Liver (tissue), 9 donors: ENCODE results near the gene SLC38A3. TPM values are rescaled to one million over a fixed set of nuclear protein-coding genes. Genes with fewer than 3 reads are reported as not detected.
A peak's percentile ranks its signal among the peaks of the same experiment; 100 is the strongest.

ENCODE experiments used
- DNase-seq: peaks from one replicate; pipeline ENCODE4 v3.0.0-alpha.2; 2017; ENCODE audit warnings: low spot score
- H3K27ac ChIP-seq, 2 donors: one replicate each; pipeline ENCODE4 v1.7.0; 2013; ENCODE audit warnings: inconsistent platforms in 2 of 2, low read length in 2 of 2, control low read depth in 1 of 2, low read depth in 1 of 2, mild to moderate bottlenecking in 1 of 2
- H3K27me3 ChIP-seq, 4 donors: one replicate each; pipeline versions ENCODE4 v1.6.1 to v1.7.0; 2013; ENCODE audit warnings: low read length in 3 of 4, inconsistent platforms in 1 of 4, mild to moderate bottlenecking in 1 of 4, moderate library complexity in 1 of 4; ENCODE audit not compliant: control insufficient read depth in 4 of 4, insufficient read depth in 4 of 4
- H3K36me3 ChIP-seq, 4 donors: one replicate each; pipeline versions ENCODE4 v1.6.1 to v1.7.0; 2013; ENCODE audit warnings: low read length in 3 of 4, mild to moderate bottlenecking in 3 of 4, low read depth in 1 of 4, moderate library complexity in 1 of 4; ENCODE audit not compliant: control insufficient read depth in 4 of 4, insufficient read depth in 3 of 4
- H3K4me1 ChIP-seq, 4 donors: one replicate each; pipeline versions ENCODE4 v1.6.1 to v1.7.0; 2013; ENCODE audit warnings: low read length in 3 of 4, mild to moderate bottlenecking in 3 of 4, moderate library complexity in 1 of 4; ENCODE audit not compliant: control insufficient read depth in 4 of 4, insufficient read depth in 4 of 4
- H3K4me3 ChIP-seq, 3 donors: one replicate each; pipeline versions ENCODE4 v1.6.1 to v1.7.0; 2013; ENCODE audit warnings: low read length in 3 of 3, control low read depth in 1 of 3, low read depth in 1 of 3, mild to moderate bottlenecking in 1 of 3
- H3K9ac ChIP-seq, 2 donors: one replicate each; pipeline ENCODE4 v1.7.0; 2013; ENCODE audit warnings: low read length in 2 of 2, mild to moderate bottlenecking in 2 of 2, moderate library complexity in 2 of 2, control low read depth in 1 of 2, low read depth in 1 of 2
- H3K9me3 ChIP-seq, 4 donors: one replicate each; pipeline versions ENCODE4 v1.6.1 to v1.7.0; 2013; ENCODE audit warnings: low read length in 3 of 4; ENCODE audit not compliant: control insufficient read depth in 4 of 4
- EGR1 ChIP-seq, 2 donors: IDR thresholded peaks; 2 replicates each; pipeline ENCODE4 v1.6.1; 2016 to 2018; ENCODE audit warnings: antibody characterized with exemption in 2 of 2, low read depth in 2 of 2
- FOXA1 ChIP-seq: IDR thresholded peaks from 2 replicates; pipeline ENCODE4 v1.6.1; 2016; ENCODE audit warnings: antibody characterized with exemption
- FOXA2 ChIP-seq: IDR thresholded peaks from 2 replicates; pipeline ENCODE4 v1.6.1; 2016; ENCODE audit warnings: antibody characterized with exemption
- GABPA ChIP-seq, 2 donors: IDR thresholded peaks in 1 of 2; conservative IDR thresholded peaks in 1 of 2; 2 replicates each; pipeline ENCODE4 v1.6.1; 2016; ENCODE audit warnings: antibody characterized with exemption in 2 of 2, mild to moderate bottlenecking in 1 of 2, moderate library complexity in 1 of 2
- HNF4A ChIP-seq, 2 donors: conservative IDR thresholded peaks; 2 replicates each; pipeline ENCODE4 v1.6.1; 2016; ENCODE audit warnings: antibody characterized with exemption in 2 of 2, mild to moderate bottlenecking in 2 of 2
- HNF4G ChIP-seq: IDR thresholded peaks from 2 replicates; pipeline ENCODE4 v1.6.1; 2016; ENCODE audit warnings: antibody characterized with exemption
- JUND ChIP-seq, 2 donors: IDR thresholded peaks; 2 replicates each; pipeline ENCODE4 v1.6.1; 2016; ENCODE audit warnings: antibody characterized with exemption in 2 of 2
- NR2F2 ChIP-seq: IDR thresholded peaks from 2 replicates; pipeline ENCODE4 v1.6.1; 2016; ENCODE audit warnings: antibody characterized with exemption
- RAD21 ChIP-seq, 2 donors: IDR thresholded peaks; 2 replicates each; pipeline ENCODE4 v1.6.1; 2016; ENCODE audit warnings: antibody characterized with exemption in 2 of 2, mild to moderate bottlenecking in 2 of 2
- REST ChIP-seq: IDR thresholded peaks from 2 replicates; pipeline ENCODE4 v1.6.1; 2016; ENCODE audit warnings: antibody characterized with exemption, mild to moderate bottlenecking
- RXRA ChIP-seq, 2 donors: IDR thresholded peaks; 2 replicates each; pipeline ENCODE4 v1.6.1; 2017 to 2018; ENCODE audit warnings: antibody characterized with exemption in 2 of 2, mild to moderate bottlenecking in 1 of 2
- SP1 ChIP-seq: IDR thresholded peaks from 2 replicates; pipeline ENCODE4 v1.6.1; 2018; ENCODE audit warnings: antibody characterized with exemption, mild to moderate bottlenecking
- TAF1 ChIP-seq: conservative IDR thresholded peaks from 2 replicates; pipeline ENCODE4 v1.6.1; 2016; ENCODE audit warnings: antibody characterized with exemption, mild to moderate bottlenecking
- YY1 ChIP-seq: IDR thresholded peaks from 2 replicates; pipeline ENCODE4 v1.6.1; 2016; ENCODE audit warnings: antibody characterized with exemption, mild to moderate bottlenecking
- ZBTB33 ChIP-seq: IDR thresholded peaks from 2 replicates; pipeline ENCODE4 v1.6.1; 2016; ENCODE audit warnings: antibody characterized with exemption
- WGBS: extraction: QIAGEN DNeasy Blood & Tissue Kit; methylation state at CpG from one replicate; pipeline ENCODE4 v1.1.7; 2013; 5-methylcytosine and 5-hydroxymethylcytosine counted together
- polyA plus RNA-seq, 2 donors: library from polyadenylated mRNA; stranded (reverse) in 1 of 2; unstranded in 1 of 2; fragments of 200-250 nt in 1 of 2; fragments of >200 nt in 1 of 2; fragmentation: Nextera tagmentation in 1 of 2; extraction: Ambion mirVana in 1 of 2; gene quantifications; one replicate each; pipeline versions ENCODE4 v1.2.1 to v1.2.3, GENCODE V29; 2013 to 2015
- total RNA-seq, 2 donors: library from RNA; depleted of rRNA; stranded (reverse); fragments of >200 nt; gene quantifications; one replicate each; pipeline ENCODE4 v1.2.3, GENCODE V29; 2014
- TF ChIP-seq, protein P1 (sequence below): IDR thresholded peaks from 2 replicates; pipeline ENCODE4 v1.6.1; 2016; ENCODE audit warnings: antibody characterized with exemption
- TF ChIP-seq, protein P2 (sequence below): IDR thresholded peaks from 2 replicates; pipeline ENCODE4 v1.6.1; 2016; ENCODE audit warnings: antibody characterized with exemption
- donor health status: healthy.
- donor health status: healthy.
- donor health status: healthy.
- donor health status: healthy.
- donor health status: healthy.

The SLC38A3 gene
- total and polyA plus RNA-seq, 4 donors = 98.1 to 180 (median 140) TPM

DNA sequence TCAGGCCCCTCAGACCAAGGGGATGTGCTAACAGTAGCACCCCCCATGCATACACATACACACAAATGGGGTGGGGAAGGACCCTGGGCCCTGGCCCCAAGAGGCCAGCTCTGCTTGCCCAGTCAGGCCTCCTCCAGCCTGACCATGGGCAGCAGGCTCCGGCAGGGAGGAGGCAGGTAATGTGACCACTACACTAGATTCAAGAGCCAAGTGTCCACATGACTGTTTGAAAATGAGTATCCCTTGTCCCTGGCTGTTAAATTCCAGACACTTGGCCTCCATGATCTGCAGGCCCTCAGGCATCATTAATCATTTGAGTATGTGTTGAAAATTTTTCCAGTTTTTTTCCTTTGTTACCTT lies 17.1 kb downstream of the SLC38A3 start:
- no peak for TF ChIP-seq SP1
- TF ChIP-seq REST = no peak
- no peak for TF ChIP-seq NR2F2
- TF ChIP-seq HNF4G = no peak
- no peak for TF ChIP-seq EGR1 (IDR thresholded peaks at IDR 0.05; ENCODE audit: low read depth in 2 of 2)
- TF ChIP-seq JUND (IDR thresholded peaks at IDR 0.05) = no peak
- no peak for TF ChIP-seq ZBTB33
- no peak for TF ChIP-seq RXRA (IDR thresholded peaks at IDR 0.05)
- TF ChIP-seq, protein P1, sequence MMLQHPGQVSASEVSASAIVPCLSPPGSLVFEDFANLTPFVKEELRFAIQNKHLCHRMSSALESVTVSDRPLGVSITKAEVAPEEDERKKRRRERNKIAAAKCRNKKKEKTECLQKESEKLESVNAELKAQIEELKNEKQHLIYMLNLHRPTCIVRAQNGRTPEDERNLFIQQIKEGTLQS = no peak
- no peak for TF ChIP-seq HNF4A (conservative IDR thresholded peaks at IDR 0.05)
- TF ChIP-seq FOXA1 = no peak
- TF ChIP-seq GABPA (IDR thresholded peaks at IDR 0.05 in 1 of 2, conservative IDR thresholded peaks at IDR 0.05 in 1 of 2) = no peak
- TF ChIP-seq, protein P2, sequence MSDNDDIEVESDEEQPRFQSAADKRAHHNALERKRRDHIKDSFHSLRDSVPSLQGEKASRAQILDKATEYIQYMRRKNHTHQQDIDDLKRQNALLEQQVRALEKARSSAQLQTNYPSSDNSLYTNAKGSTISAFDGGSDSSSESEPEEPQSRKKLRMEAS = no peak
- no peak for TF ChIP-seq RAD21 (IDR thresholded peaks at IDR 0.05)
- no peak for TF ChIP-seq YY1
- no peak for TF ChIP-seq FOXA2
- Histone ChIP-seq H3K4me1 (peaks cover 4 to 51% (median 40%) of the 10 kb centered on the region in 4 donors), H3K9me3 (no peaks in the 10 kb centered on the region), H3K36me3 (peaks cover 6 to 9% (median 7%) of the 10 kb centered on the region in 4 donors), H3K27ac (peak overlapping the region; percentile 49 to 78), H3K4me3 (no peak overlapping the region), H3K27me3 (no peaks in the 10 kb centered on the region), H3K9ac (no peak overlapping the region)
- WGBS = 30% methylated on average over 1 of the region's 1 CpG
- DNase-seq = no peak

GRCh38 chr3:50224639-50225038 lies 19.6 kb downstream of the SLC38A3 start:
- peaks cover 0 to 2% (median 0%) of the 10 kb centered on the region in 4 donors for H3K36me3 ChIP-seq
- 72% methylated on average over 5 of the region's 5 CpGs for WGBS
- no peaks in the 10 kb centered on the region for H3K9me3 ChIP-seq
- TF ChIP-seq RXRA (IDR thresholded peaks at IDR 0.05) (no peak), JUND (IDR thresholded peaks at IDR 0.05) (no peak), EGR1 (IDR thresholded peaks at IDR 0.05; ENCODE audit: low read depth in 2 of 2) (no peak), FOXA1 (no peak), ZBTB33 (no peak), YY1 (no peak), FOXA2 (no peak), REST (no peak), SP1 (no peak), HNF4G (no peak), TAF1 (no peak), HNF4A (conservative IDR thresholded peaks at IDR 0.05) (no peak), NR2F2 (no peak)
- TF ChIP-seq, protein P1 = no peak
- TF ChIP-seq, protein P2 = no peak
- no peak overlapping the region for H3K27ac ChIP-seq
- no peak for DNase-seq
- H3K9ac ChIP-seq = no peak overlapping the region
- H3K4me1 ChIP-seq = peaks cover 8 to 36% (median 32%) of the 10 kb centered on the region in 4 donors
- no peak overlapping the region for H3K4me3 ChIP-seq
- no peaks in the 10 kb centered on the region for H3K27me3 ChIP-seq
